Measurements from ENCODE around the gene GRK2. TPM values are rescaled to one million over a fixed set of nuclear protein-coding genes. Genes with fewer than 3 reads are reported as not detected.

The GRK2 gene
- total and polyA plus RNA-seq, 2 of the 13 experiments (the other 11 are each of a cell fraction or from before 2014, with no cell fraction given): 31.3 to 42.4 TPM

GRCh38 chr11:67288198-67288451 is 21.9 kb downstream of the GRK2 start (continued):
- TF ChIP-seq ZNF207 (IDR thresholded peaks at IDR 0.05; ENCODE audit: borderline replicate concordance) (no peak), ZSCAN30 (CRISPR knock-in tag; IDR thresholded peaks at IDR 0.05) (no peak), XBP1 (CRISPR knock-in tag; IDR thresholded peaks at IDR 0.05) (no peak), ZFP90 (CRISPR knock-in tag; IDR thresholded peaks at IDR 0.05; ENCODE audit: borderline replicate concordance) (no peak; the same call in 1 of the 2 replicates), ZBTB39 (CRISPR knock-in tag; IDR thresholded peaks at IDR 0.05) (no peak), ZNF703 (CRISPR knock-in tag; IDR thresholded peaks at IDR 0.05; ENCODE audit: borderline replicate concordance) (no peak), ZNF883 (CRISPR knock-in tag; IDR thresholded peaks at IDR 0.05; ENCODE audit: not compliant biosample characterization) (no peak), ZNF567 (CRISPR knock-in tag; IDR thresholded peaks at IDR 0.05; ENCODE audit: borderline replicate concordance) (peak; percentile 96; the same call in 1 of the 2 replicates), DNMT1 (CRISPR knock-in tag; IDR thresholded peaks at IDR 0.05) (no peak), HDAC6 (IDR thresholded peaks at IDR 0.05; ENCODE audit: low read depth, low read length) (no peak), ZNF891 (CRISPR knock-in tag; IDR thresholded peaks at IDR 0.05) (peak; percentile 47; the same call in 1 of the 2 replicates), ZNF614 (CRISPR knock-in tag; IDR thresholded peaks at IDR 0.05; ENCODE audit: borderline replicate concordance) (no peak), ZFY (CRISPR knock-in tag; IDR thresholded peaks at IDR 0.05) (no peak), ZFP36L2 (CRISPR knock-in tag; IDR thresholded peaks at IDR 0.05) (no peak), TBL1XR1 (IDR thresholded peaks at IDR 0.05; ENCODE audit: borderline replicate concordance, low read length, partially characterized antibody) (no peak)
- TF ChIP-seq, protein P1, sequence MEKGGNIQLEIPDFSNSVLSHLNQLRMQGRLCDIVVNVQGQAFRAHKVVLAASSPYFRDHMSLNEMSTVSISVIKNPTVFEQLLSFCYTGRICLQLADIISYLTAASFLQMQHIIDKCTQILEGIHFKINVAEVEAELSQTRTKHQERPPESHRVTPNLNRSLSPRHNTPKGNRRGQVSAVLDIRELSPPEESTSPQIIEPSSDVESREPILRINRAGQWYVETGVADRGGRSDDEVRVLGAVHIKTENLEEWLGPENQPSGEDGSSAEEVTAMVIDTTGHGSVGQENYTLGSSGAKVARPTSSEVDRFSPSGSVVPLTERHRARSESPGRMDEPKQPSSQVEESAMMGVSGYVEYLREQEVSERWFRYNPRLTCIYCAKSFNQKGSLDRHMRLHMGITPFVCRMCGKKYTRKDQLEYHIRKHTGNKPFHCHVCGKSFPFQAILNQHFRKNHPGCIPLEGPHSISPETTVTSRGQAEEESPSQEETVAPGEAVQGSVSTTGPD (CRISPR knock-in tag; IDR thresholded peaks at IDR 0.05): no peak
- TF ChIP-seq, protein P2, sequence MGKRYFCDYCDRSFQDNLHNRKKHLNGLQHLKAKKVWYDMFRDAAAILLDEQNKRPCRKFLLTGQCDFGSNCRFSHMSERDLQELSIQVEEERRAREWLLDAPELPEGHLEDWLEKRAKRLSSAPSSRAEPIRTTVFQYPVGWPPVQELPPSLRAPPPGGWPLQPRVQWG (CRISPR knock-in tag; IDR thresholded peaks at IDR 0.05; ENCODE audit: borderline replicate concordance, low read depth): no peak
- TF ChIP-seq, protein P3, sequence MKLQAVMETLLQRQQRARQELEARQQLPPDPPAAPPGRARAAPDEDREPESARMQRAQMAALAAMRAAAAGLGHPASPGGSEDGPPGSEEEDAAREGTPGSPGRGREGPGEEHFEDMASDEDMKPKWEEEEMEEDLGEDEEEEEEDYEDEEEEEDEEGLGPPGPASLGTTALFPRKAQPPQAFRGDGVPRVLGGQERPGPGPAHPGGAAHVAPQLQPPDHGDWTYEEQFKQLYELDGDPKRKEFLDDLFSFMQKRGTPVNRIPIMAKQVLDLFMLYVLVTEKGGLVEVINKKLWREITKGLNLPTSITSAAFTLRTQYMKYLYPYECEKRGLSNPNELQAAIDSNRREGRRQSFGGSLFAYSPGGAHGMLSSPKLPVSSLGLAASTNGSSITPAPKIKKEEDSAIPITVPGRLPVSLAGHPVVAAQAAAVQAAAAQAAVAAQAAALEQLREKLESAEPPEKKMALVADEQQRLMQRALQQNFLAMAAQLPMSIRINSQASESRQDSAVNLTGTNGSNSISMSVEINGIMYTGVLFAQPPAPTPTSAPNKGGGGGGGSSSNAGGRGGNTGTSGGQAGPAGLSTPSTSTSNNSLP (IDR thresholded peaks at IDR 0.05; ENCODE audit: low read depth, low read length): no peak
- TF ChIP-seq, protein P4, sequence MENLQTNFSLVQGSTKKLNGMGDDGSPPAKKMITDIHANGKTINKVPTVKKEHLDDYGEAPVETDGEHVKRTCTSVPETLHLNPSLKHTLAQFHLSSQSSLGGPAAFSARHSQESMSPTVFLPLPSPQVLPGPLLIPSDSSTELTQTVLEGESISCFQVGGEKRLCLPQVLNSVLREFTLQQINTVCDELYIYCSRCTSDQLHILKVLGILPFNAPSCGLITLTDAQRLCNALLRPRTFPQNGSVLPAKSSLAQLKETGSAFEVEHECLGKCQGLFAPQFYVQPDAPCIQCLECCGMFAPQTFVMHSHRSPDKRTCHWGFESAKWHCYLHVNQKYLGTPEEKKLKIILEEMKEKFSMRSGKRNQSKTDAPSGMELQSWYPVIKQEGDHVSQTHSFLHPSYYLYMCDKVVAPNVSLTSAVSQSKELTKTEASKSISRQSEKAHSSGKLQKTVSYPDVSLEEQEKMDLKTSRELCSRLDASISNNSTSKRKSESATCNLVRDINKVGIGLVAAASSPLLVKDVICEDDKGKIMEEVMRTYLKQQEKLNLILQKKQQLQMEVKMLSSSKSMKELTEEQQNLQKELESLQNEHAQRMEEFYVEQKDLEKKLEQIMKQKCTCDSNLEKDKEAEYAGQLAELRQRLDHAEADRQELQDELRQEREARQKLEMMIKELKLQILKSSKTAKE (CRISPR knock-in tag; IDR thresholded peaks at IDR 0.05; ENCODE audit: borderline replicate concordance): no peak

Data from HepG2 (cell line).